Ascending aorta (tissue), 2 donors: ENCODE data around the gene SORCS2. TPM values are rescaled to one million over a fixed set of nuclear protein-coding genes. Genes with fewer than 3 reads are reported as not detected.

Experiments used
- DNase-seq, 2 donors: peaks; one replicate each; pipeline ENCODE4 v3.0.0-alpha.2; 2019; ENCODE audit warnings: low spot score in 2 of 2
- H3K27ac ChIP-seq, 2 donors: fragments of 200-600 bp; sonication (generic); one replicate each; pipeline ENCODE4 v1.5.1; 2016 to 2017; ENCODE audit warnings: mild to moderate bottlenecking in 1 of 2
- H3K27me3 ChIP-seq: fragments of 200-600 bp; sonication (generic); one replicate; pipeline ENCODE4 v1.5.1; 2017
- H3K36me3 ChIP-seq, 2 donors: fragments of 200-600 bp; sonication (generic); one replicate each; pipeline ENCODE4 v1.5.1; 2016
- H3K4me1 ChIP-seq, 2 donors: fragments of 200-600 bp; sonication (generic); one replicate each; pipeline ENCODE4 v1.5.1; 2016 to 2017; ENCODE audit warnings: mild to moderate bottlenecking in 1 of 2
- H3K4me3 ChIP-seq, 2 donors: fragments of 200-600 bp; sonication (generic); one replicate each; pipeline ENCODE4 v1.5.1; 2016 to 2017; ENCODE audit warnings: mild to moderate bottlenecking in 1 of 2
- H3K9me3 ChIP-seq, 2 donors: fragments of 200-600 bp; sonication (generic); one replicate each; pipeline ENCODE4 v1.5.1; 2016
- CTCF ChIP-seq, 3 experiments: fragments of 200-600 bp in 2 of 3; fragments of 450-650 bp in 1 of 3; sonication (generic) in 2 of 3; IDR thresholded peaks; one replicate each; pipeline ENCODE4 v1.5.1; 2016 to 2019; ENCODE audit warnings: antibody characterized with exemption in 3 of 3, mild to moderate bottlenecking in 1 of 3, moderate library complexity in 1 of 3
- intact Hi-C: fragments of 100-400 bp; cut with DNase I; formaldehyde crosslinking; loops from one replicate; pipeline ENCODE4 v1.15.1; 2023
- total RNA-seq: library from RNA; depleted of rRNA; stranded (reverse); fragments of >200 nt; gene quantifications from one replicate; pipeline ENCODE4 v1.1.0, GENCODE V29; 2016

Gene SORCS2
- total RNA-seq, 1 donor from 2014 or later: 0.32 TPM

DNA sequence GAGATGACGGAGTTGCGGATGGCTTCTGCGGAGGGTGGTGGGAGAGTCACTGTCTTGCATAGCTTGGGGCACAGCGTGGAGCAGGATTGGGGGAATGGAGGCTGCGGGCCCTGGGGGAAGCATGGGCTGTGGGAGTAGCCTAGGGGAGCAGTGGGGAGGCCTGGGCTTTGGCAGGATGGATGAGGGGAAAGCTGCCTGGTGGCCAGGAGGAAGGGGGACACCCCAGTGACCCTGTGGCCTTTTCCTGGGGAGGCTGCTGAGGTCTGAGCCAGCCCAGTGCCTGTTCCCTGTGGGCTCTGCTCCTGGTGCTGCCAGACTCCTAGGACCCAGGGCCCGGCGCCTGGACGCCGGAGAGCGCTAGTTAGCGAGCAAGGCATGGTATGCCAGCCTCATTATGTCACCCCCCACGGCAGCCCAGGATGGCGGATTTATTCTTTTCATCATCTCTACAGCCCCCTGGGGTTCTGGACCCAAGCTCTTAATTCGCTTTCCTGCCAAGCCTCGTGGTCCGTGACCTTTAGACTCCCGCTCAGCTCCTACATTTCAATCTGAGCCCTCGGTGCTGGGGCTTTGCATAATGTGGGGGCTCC lies 39.8 kb downstream of the SORCS2 start:
- no peak for TF ChIP-seq CTCF (IDR thresholded peaks at IDR 0.05)
- DNase-seq: no peak
- H3K4me1 ChIP-seq: peaks cover 0 to 4% of the 10 kb centered on the region in 2 donors
- no peak overlapping the region for H3K4me3 ChIP-seq
- no peaks in the 10 kb centered on the region for H3K9me3 ChIP-seq
- intact Hi-C loops: no loop called here
- no peak overlapping the region for H3K27ac ChIP-seq
- H3K36me3 ChIP-seq: no peaks in the 10 kb centered on the region
- H3K27me3 ChIP-seq: no peaks in the 10 kb centered on the region

GRCh38 chr4:7233006-7233580 lies 40.8 kb downstream of the SORCS2 start:
- H3K27me3 ChIP-seq: no peaks in the 10 kb centered on the region
- H3K36me3 ChIP-seq: no peaks in the 10 kb centered on the region
- H3K9me3 ChIP-seq: no peaks in the 10 kb centered on the region
- peaks cover 0 to 4% of the 10 kb centered on the region in 2 donors for H3K4me1 ChIP-seq
- no peak for TF ChIP-seq CTCF (IDR thresholded peaks at IDR 0.05)
- intact Hi-C loops: no loop called here
- no peak overlapping the region for H3K27ac ChIP-seq
- DNase-seq: no peak
- H3K4me3 ChIP-seq: no peak overlapping the region

- no peak for DNase-seq
- no peaks in the 10 kb centered on the region for H3K27me3 ChIP-seq
- H3K36me3 ChIP-seq: no peaks in the 10 kb centered on the region
- H3K4me3 ChIP-seq: no peak overlapping the region
- TF ChIP-seq CTCF (IDR thresholded peaks at IDR 0.05): no peak
- no peak overlapping the region for H3K27ac ChIP-seq
- intact Hi-C loops: no loop called here
- H3K9me3 ChIP-seq: no peaks in the 10 kb centered on the region
- H3K4me1 ChIP-seq: peaks cover 0 to 4% of the 10 kb centered on the region in 2 donors
Measured at GRCh38 chr4:7233601-7234000, 41.3 kb downstream of the SORCS2 start.

- TF ChIP-seq CTCF (IDR thresholded peaks at IDR 0.05): no peak
- H3K4me1 ChIP-seq: peaks cover 0 to 4% of the 10 kb centered on the region in 2 donors
- no peaks in the 10 kb centered on the region for H3K36me3 ChIP-seq
- H3K27me3 ChIP-seq: no peaks in the 10 kb centered on the region
- DNase-seq: no peak
- no peak overlapping the region for H3K27ac ChIP-seq
- no peaks in the 10 kb centered on the region for H3K9me3 ChIP-seq
- no peak overlapping the region for H3K4me3 ChIP-seq
- intact Hi-C loops: no loop called here
Measured at GRCh38 chr4:7234355-7235029, 42.2 kb downstream of the SORCS2 start.

DNA sequence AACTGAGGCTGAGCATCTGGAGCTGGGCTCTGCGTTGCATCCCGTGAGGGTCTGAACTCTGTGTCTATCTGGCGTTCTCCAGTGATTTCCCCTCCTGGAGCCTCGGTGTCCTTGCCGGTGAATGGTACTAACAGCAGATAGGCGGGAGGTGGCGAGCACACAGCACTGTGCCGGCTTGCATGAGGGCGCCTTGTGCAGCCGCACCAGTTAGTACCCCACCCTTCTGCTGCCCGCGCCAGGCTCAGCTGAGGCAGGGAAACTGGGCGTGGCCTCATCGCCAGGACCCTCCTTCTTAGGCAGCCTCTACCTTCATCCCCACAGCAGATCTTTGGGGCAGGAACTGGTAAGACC lies 42.7 kb downstream of the SORCS2 start:
- Histone ChIP-seq H3K4me3 (no peak overlapping the region), H3K9me3 (no peaks in the 10 kb centered on the region), H3K27ac (no peak overlapping the region), H3K27me3 (no peaks in the 10 kb centered on the region), H3K4me1 (peaks cover 0 to 4% of the 10 kb centered on the region in 2 donors), H3K36me3 (no peaks in the 10 kb centered on the region)
- TF ChIP-seq CTCF (IDR thresholded peaks at IDR 0.05): no peak
- DNase-seq: no peak
- intact Hi-C loops: no loop called here
